GM12873 (cell line): Measurements from ENCODE around the gene PHF2.

Source experiments
- TF ChIP-seq, protein P1 (sequence below): IDR thresholded peaks from 2 replicates; pipeline ENCODE4 v1.5.1; 2012; ENCODE audit warnings: low read depth, mild to moderate bottlenecking, moderate library complexity, low read length, control low read depth; ENCODE audit not compliant: insufficient read depth; ENCODE audit errors: missing control alignments

PHF2 gene

GRCh38 chr9:93645149-93645889 is 68.9 kb downstream of the PHF2 start:
- TF ChIP-seq, protein P1, sequence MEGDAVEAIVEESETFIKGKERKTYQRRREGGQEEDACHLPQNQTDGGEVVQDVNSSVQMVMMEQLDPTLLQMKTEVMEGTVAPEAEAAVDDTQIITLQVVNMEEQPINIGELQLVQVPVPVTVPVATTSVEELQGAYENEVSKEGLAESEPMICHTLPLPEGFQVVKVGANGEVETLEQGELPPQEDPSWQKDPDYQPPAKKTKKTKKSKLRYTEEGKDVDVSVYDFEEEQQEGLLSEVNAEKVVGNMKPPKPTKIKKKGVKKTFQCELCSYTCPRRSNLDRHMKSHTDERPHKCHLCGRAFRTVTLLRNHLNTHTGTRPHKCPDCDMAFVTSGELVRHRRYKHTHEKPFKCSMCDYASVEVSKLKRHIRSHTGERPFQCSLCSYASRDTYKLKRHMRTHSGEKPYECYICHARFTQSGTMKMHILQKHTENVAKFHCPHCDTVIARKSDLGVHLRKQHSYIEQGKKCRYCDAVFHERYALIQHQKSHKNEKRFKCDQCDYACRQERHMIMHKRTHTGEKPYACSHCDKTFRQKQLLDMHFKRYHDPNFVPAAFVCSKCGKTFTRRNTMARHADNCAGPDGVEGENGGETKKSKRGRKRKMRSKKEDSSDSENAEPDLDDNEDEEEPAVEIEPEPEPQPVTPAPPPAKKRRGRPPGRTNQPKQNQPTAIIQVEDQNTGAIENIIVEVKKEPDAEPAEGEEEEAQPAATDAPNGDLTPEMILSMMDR, result no peak

DNA sequence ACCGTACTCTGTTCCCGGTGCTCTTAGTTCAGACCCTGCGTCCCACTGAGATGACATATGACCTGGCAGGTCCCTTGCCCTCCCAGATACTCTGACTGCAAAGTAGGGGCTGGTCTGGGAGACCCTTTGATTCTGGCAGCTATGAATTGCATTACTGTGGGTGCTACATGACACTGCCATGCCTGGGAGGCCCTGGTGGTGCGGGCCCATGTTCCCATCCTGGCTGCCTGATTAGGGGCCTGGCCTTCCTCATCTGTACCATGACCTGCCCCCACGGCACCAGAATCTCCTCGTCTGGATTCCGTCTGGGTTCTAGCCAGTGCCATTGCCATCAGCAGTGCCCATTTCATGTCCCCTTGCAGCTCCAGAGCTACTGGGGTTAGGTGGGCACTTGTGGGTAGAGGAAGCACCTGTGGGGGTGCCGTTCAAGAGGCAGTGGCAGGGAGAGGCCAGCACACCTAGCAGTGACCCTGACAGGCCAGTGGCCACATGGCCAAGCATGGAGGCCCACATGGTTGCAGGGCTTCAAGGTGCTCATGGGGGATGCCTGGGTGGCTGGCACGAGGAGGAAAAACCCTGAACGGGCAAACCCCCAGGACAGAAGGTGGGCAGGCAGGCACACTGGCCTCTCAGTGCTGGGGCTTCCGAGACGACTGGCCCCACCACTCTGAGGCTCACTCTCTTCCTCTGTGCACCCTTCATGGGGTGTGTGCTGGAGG is 69.7 kb downstream of the PHF2 start:
- TF ChIP-seq, protein P1, result no peak

GRCh38 chr9:93646640-93647178 is 70.3 kb downstream of the PHF2 start:
- TF ChIP-seq, protein P1, result no peak

DNA sequence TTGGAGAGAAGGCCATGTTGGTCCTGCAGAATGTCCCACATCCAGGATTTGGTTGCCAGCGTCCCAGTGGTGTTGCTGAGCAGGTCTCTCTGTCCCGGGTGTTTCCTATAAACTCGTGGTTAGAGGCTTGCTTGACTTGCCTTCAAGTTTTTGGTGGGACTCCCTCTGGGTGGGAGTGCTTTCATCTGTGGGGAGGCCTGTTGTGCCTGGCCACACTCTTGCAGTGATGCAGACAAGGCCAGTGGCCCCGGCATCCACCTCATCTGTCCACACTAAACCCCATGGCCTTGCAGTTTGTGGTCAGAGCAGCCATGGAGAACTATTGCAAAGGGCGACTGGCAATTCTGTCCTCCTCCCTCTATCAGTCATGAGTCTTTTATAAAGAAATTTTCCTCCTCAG is 71.8 kb downstream of the PHF2 start:
- TF ChIP-seq, protein P1, result no peak

DNA sequence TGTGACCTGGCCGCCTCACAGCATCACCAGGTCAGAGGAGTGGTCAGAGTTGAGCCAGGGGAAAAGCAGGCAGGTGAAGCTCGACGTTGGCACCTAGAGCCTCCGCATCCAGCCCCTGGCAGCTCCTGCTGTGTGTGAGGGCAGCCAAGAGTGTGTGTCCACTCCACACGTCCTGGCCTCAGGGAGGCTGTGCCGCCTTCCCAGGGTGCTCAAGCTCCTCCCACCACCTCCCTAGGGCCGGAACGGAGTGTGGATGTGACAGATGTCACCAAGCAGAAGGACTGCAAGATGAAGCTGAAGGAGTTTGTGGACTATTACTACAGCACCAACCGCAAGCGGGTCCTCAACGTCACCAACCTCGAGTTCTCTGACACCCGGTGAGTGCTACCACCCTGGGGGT is 72.5 kb downstream of the PHF2 start:
- TF ChIP-seq, protein P1, result no peak

GRCh38 chr9:93649610-93650261 is 73.4 kb downstream of the PHF2 start:
- TF ChIP-seq, protein P1, result no peak

- TF ChIP-seq, protein P1, result no peak
Measured at GRCh38 chr9:93650448-93650847, 74.1 kb downstream of the PHF2 start.
